ENCODE results near the gene TMC7. TPM values are rescaled to one million over a fixed set of nuclear protein-coding genes. Genes with fewer than 3 reads are reported as not detected.

The TMC7 gene
- total and polyA plus RNA-seq, 4 donors: 0.06 to 0.42 (median 0.09) TPM

DNA sequence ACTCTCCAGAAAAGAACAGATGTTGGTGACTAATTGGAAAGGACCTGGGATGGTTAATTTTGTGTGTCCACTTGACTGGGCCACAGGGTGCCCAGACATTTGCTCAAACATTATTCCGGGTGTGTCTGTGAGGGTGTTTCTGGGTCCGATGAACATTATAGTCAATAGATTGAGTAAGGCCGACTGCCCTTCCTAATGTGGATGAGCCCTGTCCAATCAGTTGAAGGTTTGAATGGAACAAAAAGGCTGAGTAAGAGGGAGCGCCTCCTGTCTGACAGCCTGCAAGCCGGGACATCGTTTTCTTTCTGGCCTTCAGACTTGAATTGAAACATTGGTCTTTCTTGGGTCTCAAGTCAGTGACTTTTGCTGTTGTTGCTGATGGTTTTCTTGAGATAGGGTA, 107.2 kb downstream of the TMC7 start:
- no peaks in the 10 kb centered on the region for H3K36me3 ChIP-seq (ENCODE audit: control insufficient read depth in 4 of 4, insufficient read depth in 3 of 4, low read depth in 1 of 4, low read length in 3 of 4)
- no peak for TF ChIP-seq JUND (IDR thresholded peaks at IDR 0.05)
- no peak for TF ChIP-seq YY1 (IDR thresholded peaks at IDR 0.05)
- TF ChIP-seq TAF1 (conservative IDR thresholded peaks at IDR 0.05): no peak
- no peaks in the 10 kb centered on the region for H3K9me3 ChIP-seq (ENCODE audit: control insufficient read depth in 4 of 4, low read length in 3 of 4)
- no peak overlapping the region for H3K4me3 ChIP-seq (ENCODE audit: low read depth in 1 of 3, low read length in 3 of 3)
- no peak overlapping the region for H3K27ac ChIP-seq (ENCODE audit: low read depth in 1 of 2, low read length in 2 of 2)
- 95% methylated on average over 6 of the region's 6 CpGs for WGBS
- H3K9ac ChIP-seq (ENCODE audit: low read depth in 1 of 2, low read length in 2 of 2): no peak overlapping the region
- peaks cover 5 to 15% (median 10%) of the 10 kb centered on the region in 4 donors for H3K4me1 ChIP-seq (ENCODE audit: control insufficient read depth in 4 of 4, insufficient read depth in 4 of 4, low read length in 3 of 4)
- H3K27me3 ChIP-seq (ENCODE audit: control insufficient read depth in 4 of 4, insufficient read depth in 4 of 4, low read length in 3 of 4): no peaks in the 10 kb centered on the region
- no peak for DNase-seq (ENCODE audit: low spot score)

DNA sequence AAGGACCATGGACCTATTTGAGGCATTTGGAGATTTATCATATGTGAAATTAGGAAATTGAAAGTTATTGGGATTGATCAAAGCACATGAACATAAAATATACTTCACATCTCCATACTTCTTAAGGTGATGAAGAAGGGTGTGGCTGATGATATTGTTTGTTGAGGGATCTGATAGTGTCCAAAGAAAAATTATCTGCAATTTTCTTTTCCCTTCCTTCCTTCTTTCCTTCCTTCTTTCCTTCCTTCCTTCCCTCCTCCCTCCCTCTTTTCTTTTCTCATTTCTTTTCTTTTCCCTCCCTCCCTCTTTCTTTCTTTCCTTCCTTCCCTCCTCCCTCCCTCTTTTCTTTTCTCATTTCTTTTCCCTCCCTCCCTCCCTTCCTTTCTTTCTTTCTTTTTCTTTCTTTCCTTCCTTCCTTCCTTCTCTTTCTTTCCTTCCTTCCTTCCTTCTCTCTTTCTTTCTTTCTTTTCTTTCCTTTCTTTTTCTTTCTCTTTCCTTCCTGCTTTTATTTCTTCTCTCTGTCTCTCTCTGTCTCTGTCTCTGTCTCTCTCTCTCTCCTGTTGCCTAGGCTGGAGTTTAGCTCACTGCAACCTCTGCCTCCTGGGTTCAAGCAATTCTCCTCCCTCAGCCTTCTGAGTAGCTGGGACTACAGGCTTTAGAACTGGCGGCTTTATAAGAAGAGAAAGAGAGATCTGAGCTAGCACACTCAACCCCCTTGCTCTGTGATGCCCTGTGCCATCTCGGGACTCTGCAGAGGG, 109.1 kb downstream of the TMC7 start:
- no peak for DNase-seq (ENCODE audit: low spot score)
- Histone ChIP-seq H3K9me3 (ENCODE audit: control insufficient read depth in 4 of 4, low read length in 3 of 4) (no peaks in the 10 kb centered on the region), H3K36me3 (ENCODE audit: control insufficient read depth in 4 of 4, insufficient read depth in 3 of 4, low read depth in 1 of 4, low read length in 3 of 4) (no peaks in the 10 kb centered on the region), H3K4me3 (ENCODE audit: low read depth in 1 of 3, low read length in 3 of 3) (no peak overlapping the region), H3K27ac (ENCODE audit: low read depth in 1 of 2, low read length in 2 of 2) (no peak overlapping the region), H3K9ac (ENCODE audit: low read depth in 1 of 2, low read length in 2 of 2) (no peak overlapping the region), H3K27me3 (ENCODE audit: control insufficient read depth in 4 of 4, insufficient read depth in 4 of 4, low read length in 3 of 4) (no peaks in the 10 kb centered on the region), H3K4me1 (ENCODE audit: control insufficient read depth in 4 of 4, insufficient read depth in 4 of 4, low read length in 3 of 4) (peaks cover 3 to 7% (median 6%) of the 10 kb centered on the region in 4 donors)
- TF ChIP-seq RAD21 (IDR thresholded peaks at IDR 0.05): no peak
- 57% methylated on average over 2 of the region's 2 CpGs for WGBS

DNA sequence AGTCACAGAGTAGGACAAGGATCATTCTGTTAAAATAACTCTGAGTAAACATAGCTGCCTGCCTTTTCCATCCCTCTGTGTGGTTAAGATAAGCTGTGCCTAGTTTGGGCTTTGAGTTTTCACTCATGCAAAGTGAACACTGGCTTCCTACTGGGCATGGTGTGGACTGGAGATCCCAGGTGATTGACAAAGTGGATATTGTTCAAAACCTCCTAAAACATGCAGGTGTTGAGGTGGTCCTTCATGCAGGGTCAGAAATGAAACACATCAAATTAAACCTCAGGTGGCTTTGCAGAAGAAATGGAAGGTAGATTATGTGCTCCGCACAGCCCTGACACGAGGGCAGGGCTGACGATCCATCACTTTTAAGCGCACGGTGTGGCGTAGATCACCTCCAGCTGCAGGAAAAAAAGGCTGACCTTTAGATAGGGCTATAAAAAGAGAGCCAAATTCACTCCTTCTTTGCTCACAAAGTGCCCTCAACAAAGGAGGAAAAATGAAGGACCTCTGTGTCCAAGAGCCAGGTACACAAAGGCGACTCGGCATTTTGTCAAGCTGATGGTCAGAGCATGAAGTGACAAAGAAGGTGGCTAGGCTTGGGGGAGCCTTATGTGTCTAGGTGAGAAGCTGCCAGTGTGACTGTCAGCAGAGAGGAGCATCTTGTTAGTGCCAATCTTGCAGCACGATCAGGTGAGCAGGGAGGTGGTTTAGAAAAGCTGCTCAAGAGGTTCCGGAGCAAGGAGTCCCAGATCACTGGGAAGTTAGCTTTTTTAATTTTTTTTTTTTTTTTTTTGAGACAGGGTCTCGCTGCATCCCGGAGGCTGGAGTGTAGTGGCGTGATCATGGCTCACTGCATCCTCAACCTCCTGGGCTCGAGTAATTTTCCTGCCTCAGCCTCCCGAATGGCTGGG, 110.2 kb downstream of the TMC7 start:
- DNase-seq (ENCODE audit: low spot score): no peak
- Histone ChIP-seq H3K9me3 (ENCODE audit: control insufficient read depth in 4 of 4, low read length in 3 of 4) (no peaks in the 10 kb centered on the region), H3K36me3 (ENCODE audit: control insufficient read depth in 4 of 4, insufficient read depth in 3 of 4, low read depth in 1 of 4, low read length in 3 of 4) (no peaks in the 10 kb centered on the region), H3K4me1 (ENCODE audit: control insufficient read depth in 4 of 4, insufficient read depth in 4 of 4, low read length in 3 of 4) (peaks cover 3 to 7% (median 6%) of the 10 kb centered on the region in 4 donors), H3K9ac (ENCODE audit: low read depth in 1 of 2, low read length in 2 of 2) (no peak overlapping the region), H3K27me3 (ENCODE audit: control insufficient read depth in 4 of 4, insufficient read depth in 4 of 4, low read length in 3 of 4) (no peaks in the 10 kb centered on the region), H3K27ac (ENCODE audit: low read depth in 1 of 2, low read length in 2 of 2) (no peak overlapping the region), H3K4me3 (ENCODE audit: low read depth in 1 of 3, low read length in 3 of 3) (peak overlapping the region in 1 of 3 donors; percentile 12)
- TF ChIP-seq YY1 (IDR thresholded peaks at IDR 0.05) (peak; percentile 19), RAD21 (IDR thresholded peaks at IDR 0.05) (peak in 1 of 2 donors; percentile 18), FOXA1 (IDR thresholded peaks at IDR 0.05) (peak; percentile 29), GABPA (IDR thresholded peaks at IDR 0.05 in 1 of 2, conservative IDR thresholded peaks at IDR 0.05 in 1 of 2) (no peak), SP1 (IDR thresholded peaks at IDR 0.05) (peak; percentile 18), FOXA2 (IDR thresholded peaks at IDR 0.05) (peak; percentile 87), HNF4A (conservative IDR thresholded peaks at IDR 0.05) (peak; percentile 10 to 70), RXRA (IDR thresholded peaks at IDR 0.05) (peak in 1 of 2 donors; percentile 64)
- TF ChIP-seq, protein P1, sequence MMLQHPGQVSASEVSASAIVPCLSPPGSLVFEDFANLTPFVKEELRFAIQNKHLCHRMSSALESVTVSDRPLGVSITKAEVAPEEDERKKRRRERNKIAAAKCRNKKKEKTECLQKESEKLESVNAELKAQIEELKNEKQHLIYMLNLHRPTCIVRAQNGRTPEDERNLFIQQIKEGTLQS (IDR thresholded peaks at IDR 0.05): no peak
- 79% methylated on average over 15 of the region's 15 CpGs for WGBS

All from liver (tissue), 9 donors.